ENCODE results near the gene MLIP. TPM values are rescaled to one million over a fixed set of nuclear protein-coding genes. Genes with fewer than 3 reads are reported as not detected.

The MLIP gene
- total and polyA plus RNA-seq, 10 donors, result 0.02 to 0.30 (median 0.07) TPM; not detected in 6

- Histone ChIP-seq H3K27ac (no peak overlapping the region), H3K4me3 (no peak overlapping the region), H3K36me3 (no peaks in the 10 kb centered on the region), H3K9me3 (no peaks in the 10 kb centered on the region), H3K27me3 (replicated peaks in 1 of 7) (no peaks in the 10 kb centered on the region), H3K4me1 (no peaks in the 10 kb centered on the region)
- no peak for DNase-seq
- 66 to 77% (median 72%) methylated on average over 2 of the region's 2 CpGs for WGBS, 5 donors
- TF ChIP-seq POLR2A (IDR thresholded peaks at IDR 0.05) (no peak), POLR2AphosphoS5 (IDR thresholded peaks at IDR 0.05) (no peak)
- TF ChIP-seq, protein P1, sequence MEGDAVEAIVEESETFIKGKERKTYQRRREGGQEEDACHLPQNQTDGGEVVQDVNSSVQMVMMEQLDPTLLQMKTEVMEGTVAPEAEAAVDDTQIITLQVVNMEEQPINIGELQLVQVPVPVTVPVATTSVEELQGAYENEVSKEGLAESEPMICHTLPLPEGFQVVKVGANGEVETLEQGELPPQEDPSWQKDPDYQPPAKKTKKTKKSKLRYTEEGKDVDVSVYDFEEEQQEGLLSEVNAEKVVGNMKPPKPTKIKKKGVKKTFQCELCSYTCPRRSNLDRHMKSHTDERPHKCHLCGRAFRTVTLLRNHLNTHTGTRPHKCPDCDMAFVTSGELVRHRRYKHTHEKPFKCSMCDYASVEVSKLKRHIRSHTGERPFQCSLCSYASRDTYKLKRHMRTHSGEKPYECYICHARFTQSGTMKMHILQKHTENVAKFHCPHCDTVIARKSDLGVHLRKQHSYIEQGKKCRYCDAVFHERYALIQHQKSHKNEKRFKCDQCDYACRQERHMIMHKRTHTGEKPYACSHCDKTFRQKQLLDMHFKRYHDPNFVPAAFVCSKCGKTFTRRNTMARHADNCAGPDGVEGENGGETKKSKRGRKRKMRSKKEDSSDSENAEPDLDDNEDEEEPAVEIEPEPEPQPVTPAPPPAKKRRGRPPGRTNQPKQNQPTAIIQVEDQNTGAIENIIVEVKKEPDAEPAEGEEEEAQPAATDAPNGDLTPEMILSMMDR (IDR thresholded peaks at IDR 0.05 in 8 of 11, conservative IDR thresholded peaks at IDR 0.05 in 3 of 11), result no peak
- intact Hi-C loops (cut with DNase I; ENCODE audit: low total_unique reads), result no loop called here
These were observed 80.2 kb downstream of the MLIP start for GRCh38 chr6:54191461-54191860.

DNA sequence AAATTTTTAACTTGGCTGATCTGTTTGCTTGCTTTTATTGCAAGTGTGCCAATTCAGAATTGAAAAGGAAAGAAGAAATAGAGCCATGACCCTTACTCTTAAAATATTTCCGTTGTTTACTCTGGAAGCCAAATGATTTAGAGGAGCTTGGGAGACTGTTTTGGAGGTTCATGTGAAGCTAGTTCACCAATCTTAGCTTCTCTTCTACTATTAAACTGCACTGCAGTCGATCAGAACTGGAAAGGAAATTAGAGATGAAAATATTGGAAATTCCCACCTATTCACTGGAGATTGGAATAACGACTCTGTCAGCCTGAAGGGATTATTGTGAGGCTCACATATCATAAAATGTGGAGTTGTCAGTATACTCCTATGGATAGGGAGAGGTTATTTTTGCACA is 81.8 kb downstream of the MLIP start:
- intact Hi-C loops (cut with DNase I; ENCODE audit: low total_unique reads), result no loop called here
- WGBS, 5 donors, result 60 to 71% (median 66%) methylated on average over 3 of the region's 3 CpGs
- TF ChIP-seq POLR2AphosphoS5 (IDR thresholded peaks at IDR 0.05) (no peak), POLR2A (IDR thresholded peaks at IDR 0.05) (no peak)
- TF ChIP-seq, protein P1 (IDR thresholded peaks at IDR 0.05 in 8 of 11, conservative IDR thresholded peaks at IDR 0.05 in 3 of 11), result no peak
- H3K27me3 ChIP-seq (replicated peaks in 1 of 7), result no peaks in the 10 kb centered on the region
- no peak overlapping the region for H3K4me3 ChIP-seq
- H3K4me1 ChIP-seq, result no peaks in the 10 kb centered on the region
- no peaks in the 10 kb centered on the region for H3K9me3 ChIP-seq
- no peak overlapping the region for H3K27ac ChIP-seq
- no peak for DNase-seq
- H3K36me3 ChIP-seq, result no peaks in the 10 kb centered on the region

DNA sequence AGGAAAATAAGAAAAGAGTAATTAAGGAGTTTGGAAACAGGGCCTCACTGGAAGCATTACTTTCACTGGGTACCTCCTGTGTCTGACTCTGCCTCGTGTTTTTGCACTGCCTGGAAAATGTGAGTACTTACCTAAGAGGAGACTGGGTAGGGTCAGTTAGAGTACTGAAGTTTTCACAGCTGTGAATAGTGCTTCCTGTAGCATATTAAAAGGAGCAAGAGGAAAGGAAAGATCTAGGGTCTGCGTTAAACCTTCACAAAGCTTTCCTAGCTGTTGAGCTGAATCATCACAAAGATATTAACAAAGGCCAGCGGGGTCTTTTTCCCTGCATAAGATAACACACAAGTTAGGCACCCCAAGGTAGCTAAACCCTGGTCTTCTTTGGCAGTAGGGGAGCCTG is 82.3 kb downstream of the MLIP start:
- H3K27ac ChIP-seq, result no peak overlapping the region
- intact Hi-C loops (cut with DNase I; ENCODE audit: low total_unique reads), result no loop called here
- no peaks in the 10 kb centered on the region for H3K36me3 ChIP-seq
- no peak overlapping the region for H3K4me3 ChIP-seq
- H3K9me3 ChIP-seq, result no peaks in the 10 kb centered on the region
- DNase-seq, result no peak
- H3K27me3 ChIP-seq (replicated peaks in 1 of 7), result no peaks in the 10 kb centered on the region
- no peak for TF ChIP-seq POLR2A (IDR thresholded peaks at IDR 0.05)
- TF ChIP-seq POLR2AphosphoS5 (IDR thresholded peaks at IDR 0.05), result no peak
- TF ChIP-seq, protein P1 (IDR thresholded peaks at IDR 0.05 in 8 of 11, conservative IDR thresholded peaks at IDR 0.05 in 3 of 11), result no peak
- H3K4me1 ChIP-seq, result no peaks in the 10 kb centered on the region
- WGBS, 5 donors, result 62 to 77% (median 65%) methylated on average over 3 of the region's 3 CpGs

GRCh38 chr6:54194067-54194466 is 82.8 kb downstream of the MLIP start:
- intact Hi-C loops (cut with DNase I; ENCODE audit: low total_unique reads), result no loop called here
- H3K9me3 ChIP-seq, result no peaks in the 10 kb centered on the region

More at GRCh38 chr6:54194067-54194466, 82.8 kb downstream of the MLIP start:
- no peaks in the 10 kb centered on the region for H3K27me3 ChIP-seq (replicated peaks in 1 of 7)
- DNase-seq, result no peak
- 57 to 75% (median 62%) methylated on average over 4 of the region's 4 CpGs for WGBS, 5 donors
- no peak for TF ChIP-seq POLR2AphosphoS5 (IDR thresholded peaks at IDR 0.05)
- TF ChIP-seq, protein P1 (IDR thresholded peaks at IDR 0.05 in 8 of 11, conservative IDR thresholded peaks at IDR 0.05 in 3 of 11), result no peak
- no peak for TF ChIP-seq POLR2A (IDR thresholded peaks at IDR 0.05)
- H3K36me3 ChIP-seq, result no peaks in the 10 kb centered on the region
- H3K4me1 ChIP-seq, result no peaks in the 10 kb centered on the region
- H3K27ac ChIP-seq, result no peak overlapping the region
- H3K4me3 ChIP-seq, result no peak overlapping the region

Measured in spleen (tissue), 11 donors.